Measurements from ENCODE around the gene RALGAPA2.

DNA sequence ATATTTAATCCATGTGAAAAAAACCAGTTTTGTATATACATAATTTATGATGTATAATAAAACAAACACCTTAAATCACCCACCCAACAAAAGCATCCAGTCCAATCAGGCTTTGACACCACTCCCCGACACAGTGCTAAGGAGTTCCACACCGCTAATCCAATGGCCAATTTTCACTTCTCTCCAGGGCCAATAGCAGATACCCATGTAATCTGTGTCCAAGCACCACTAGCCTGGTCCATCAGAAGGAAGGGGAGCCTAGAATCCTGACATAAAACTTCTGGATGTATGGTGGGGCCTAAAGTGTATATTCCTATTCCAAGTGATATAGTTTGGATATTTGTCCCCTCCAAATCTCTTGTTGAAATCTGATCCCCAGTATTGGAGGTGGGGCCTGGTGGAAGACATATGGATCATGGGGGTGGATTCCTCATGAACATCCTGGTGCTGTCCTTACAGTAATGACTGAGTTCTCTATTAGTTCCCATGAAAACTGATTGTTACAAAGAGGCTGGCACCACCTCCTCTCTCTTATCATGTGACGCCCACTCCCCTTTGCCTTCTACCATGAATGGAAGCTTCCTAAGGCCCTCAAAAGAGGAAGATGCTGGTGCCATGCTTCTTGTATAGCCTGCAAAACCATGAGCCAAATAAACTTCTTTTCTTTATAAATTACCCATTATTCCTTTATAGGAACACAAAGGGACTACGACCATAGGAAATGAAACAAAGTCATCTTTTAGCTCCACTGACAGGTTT, 20.8 kb downstream of the RALGAPA2 start:
- TF ChIP-seq, protein P1, sequence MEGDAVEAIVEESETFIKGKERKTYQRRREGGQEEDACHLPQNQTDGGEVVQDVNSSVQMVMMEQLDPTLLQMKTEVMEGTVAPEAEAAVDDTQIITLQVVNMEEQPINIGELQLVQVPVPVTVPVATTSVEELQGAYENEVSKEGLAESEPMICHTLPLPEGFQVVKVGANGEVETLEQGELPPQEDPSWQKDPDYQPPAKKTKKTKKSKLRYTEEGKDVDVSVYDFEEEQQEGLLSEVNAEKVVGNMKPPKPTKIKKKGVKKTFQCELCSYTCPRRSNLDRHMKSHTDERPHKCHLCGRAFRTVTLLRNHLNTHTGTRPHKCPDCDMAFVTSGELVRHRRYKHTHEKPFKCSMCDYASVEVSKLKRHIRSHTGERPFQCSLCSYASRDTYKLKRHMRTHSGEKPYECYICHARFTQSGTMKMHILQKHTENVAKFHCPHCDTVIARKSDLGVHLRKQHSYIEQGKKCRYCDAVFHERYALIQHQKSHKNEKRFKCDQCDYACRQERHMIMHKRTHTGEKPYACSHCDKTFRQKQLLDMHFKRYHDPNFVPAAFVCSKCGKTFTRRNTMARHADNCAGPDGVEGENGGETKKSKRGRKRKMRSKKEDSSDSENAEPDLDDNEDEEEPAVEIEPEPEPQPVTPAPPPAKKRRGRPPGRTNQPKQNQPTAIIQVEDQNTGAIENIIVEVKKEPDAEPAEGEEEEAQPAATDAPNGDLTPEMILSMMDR (IDR thresholded peaks at IDR 0.05): no peak
- TF ChIP-seq POLR2A (IDR thresholded peaks at IDR 0.05): no peak
